ENCODE data around the gene RRP7A.
"Not testable (repeated sequence)": the region's sequence is repeated elsewhere in the genome, so short reads cannot be mapped to it uniquely, and the experiment has no call there.

The RRP7A gene

DNA sequence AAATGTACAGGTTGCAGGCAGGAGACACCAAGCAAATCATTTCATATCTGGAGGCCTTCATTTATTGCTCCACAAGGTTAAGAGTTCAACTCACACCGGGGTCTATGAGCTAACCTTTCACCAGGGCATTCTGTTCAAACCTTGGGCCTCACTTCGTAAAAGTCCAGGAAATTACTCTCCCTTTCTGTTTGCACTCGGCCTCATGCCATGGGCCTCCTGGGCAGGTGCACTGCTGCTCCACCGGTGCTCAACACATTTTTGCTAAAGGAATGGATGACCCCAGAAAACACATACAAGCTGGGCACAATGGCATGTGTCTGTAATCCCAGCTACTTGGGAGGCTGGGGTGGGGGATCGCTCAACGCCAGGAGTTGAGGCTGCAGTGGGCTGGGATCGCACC is 16.6 kb upstream of the RRP7A start:
- DNase-seq (ENCODE audit: low read depth): no peak

DNA sequence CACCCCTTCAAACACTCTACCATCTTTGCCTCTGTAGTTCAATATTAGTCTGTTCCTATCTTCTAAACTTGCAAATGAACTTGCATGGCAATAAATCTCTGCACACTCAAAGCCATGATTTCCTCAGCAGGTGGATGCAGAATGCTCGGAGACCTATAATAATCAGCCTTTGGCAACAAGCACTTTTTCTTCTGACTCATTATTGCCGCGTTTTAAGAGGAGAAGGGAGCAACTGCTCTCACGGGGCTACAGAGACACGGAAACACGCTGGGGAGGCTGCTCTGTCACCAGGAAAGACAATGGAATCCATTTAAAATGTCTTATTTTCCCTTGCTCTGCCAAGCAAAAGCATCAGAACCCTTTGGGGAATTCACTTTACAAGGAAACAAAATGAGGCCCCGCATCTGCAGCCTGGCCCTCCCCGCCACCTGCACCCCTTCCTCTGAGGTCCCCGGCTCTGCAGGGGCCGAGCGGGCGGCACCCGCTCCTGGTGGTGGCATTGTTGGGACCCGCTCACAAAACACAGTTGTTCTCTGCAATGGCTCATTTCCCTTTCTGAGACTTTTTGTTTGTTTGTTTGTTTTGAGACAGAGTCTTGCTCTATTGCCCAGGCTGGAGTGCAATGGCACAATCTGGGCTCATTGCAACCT is 15.6 kb upstream of the RRP7A start:
- DNase-seq (ENCODE audit: low read depth): not testable (repeated sequence)

DNA sequence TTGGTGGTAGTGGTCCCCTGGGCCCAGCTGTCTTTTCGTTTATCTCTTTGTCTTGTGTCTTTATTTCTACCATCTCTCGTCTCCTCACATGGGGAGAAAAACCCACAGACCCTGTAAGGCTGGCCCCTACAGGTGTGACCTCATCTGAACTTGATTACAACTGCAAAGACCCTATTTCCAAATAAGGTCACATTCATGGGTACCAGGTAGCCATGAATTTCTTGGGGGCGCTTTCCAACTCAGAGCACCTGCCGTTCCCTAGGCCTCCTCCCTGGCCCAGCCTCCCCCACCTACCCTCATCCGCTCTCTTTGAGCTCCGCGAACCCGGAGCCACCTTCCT is 14.0 kb upstream of the RRP7A start:
- no peak for DNase-seq (ENCODE audit: low read depth)

DNA sequence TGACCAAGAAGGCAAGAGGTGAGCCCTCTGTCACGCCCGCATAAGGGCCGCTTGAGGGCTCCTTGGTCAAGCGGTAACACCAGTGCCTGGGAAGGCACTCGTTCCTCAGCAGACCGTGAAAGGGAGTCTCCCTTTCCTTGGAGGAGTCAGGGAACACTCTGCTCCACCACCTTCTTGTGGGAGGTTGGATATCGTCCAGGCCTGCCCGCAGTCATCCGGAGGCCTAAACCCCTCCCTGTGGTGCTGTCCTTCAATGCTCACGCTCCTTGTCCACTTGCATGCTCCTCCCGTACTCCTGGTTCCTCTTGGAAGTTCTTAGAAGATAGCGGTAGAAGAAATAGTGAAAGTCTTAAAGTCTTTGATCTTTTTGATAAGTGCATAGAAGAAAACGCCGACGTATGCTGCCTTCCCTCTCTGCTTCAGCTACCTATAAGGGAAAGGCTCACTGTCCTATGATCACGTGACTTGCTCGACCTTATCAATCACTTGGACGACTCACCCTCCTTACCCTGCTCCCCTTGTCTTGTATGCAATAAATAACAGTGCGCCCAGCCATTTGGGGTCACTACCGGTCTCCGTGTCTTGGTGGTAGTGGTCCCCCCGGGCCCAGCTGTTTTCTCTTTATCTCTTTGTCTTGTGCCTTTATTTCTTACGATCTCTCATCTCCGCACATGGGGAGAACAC is 11.9 kb upstream of the RRP7A start:
- not testable (repeated sequence) for DNase-seq (ENCODE audit: low read depth)

- DNase-seq (ENCODE audit: low read depth): not testable (repeated sequence)
These were observed 9.8 kb upstream of the RRP7A start for GRCh38 chr22:42529435-42529834.

DNA sequence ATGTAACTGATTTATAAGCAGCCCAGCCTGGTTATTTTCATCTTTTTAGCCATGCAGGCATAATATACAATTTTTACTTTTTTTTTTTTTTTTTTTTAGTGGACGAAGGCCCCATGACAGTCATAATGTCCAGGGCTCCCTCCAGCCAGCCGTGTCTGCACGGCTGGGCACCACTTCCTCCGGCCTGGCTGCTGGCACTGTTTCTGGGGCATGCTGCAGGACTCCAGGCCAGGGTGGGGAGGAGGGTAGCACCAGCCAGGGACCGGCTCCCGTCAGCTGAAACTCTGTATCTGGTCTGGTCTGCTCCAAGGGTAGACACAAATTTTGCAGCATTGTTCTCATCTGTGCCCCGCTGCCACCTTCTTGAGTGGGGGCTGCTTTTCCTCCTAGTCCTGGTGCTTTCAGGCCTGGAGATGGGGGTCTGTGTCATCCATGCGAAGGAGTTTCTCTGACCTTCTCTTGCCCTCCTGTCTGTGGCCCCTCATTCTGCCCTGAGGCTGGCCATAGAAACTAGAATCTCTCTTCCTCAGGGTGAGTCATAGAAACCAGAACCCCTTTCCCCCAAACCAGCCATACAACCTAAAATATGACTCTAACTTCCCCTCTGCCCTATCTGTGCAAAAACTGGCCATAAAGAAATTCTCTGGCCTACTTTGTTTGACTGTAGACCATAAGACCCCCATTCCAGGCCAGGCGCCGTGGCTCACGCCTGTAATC is 9.2 kb upstream of the RRP7A start:
- DNase-seq (ENCODE audit: low read depth): no peak

DNA sequence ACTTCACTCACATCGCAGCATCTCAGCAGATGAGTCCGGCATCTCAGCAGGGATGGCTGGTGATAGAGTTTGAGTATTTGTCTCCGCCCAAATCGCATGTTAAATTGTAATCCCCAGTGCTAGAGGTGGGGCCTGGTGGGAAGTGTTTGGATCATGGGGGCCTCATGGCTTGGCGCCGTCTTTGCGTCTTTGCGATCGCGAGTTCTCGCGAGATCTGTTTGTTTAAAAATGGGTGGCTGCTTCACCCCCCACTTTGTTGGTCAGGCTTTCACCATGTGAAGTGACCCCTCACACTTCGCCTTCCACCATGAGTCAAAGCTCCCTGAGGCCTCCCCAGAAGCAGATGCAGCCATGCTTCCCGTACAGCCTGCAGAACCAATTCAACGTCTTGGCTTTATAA is 3.0 kb upstream of the RRP7A start:
- no peak for DNase-seq (ENCODE audit: low read depth)

DNA sequence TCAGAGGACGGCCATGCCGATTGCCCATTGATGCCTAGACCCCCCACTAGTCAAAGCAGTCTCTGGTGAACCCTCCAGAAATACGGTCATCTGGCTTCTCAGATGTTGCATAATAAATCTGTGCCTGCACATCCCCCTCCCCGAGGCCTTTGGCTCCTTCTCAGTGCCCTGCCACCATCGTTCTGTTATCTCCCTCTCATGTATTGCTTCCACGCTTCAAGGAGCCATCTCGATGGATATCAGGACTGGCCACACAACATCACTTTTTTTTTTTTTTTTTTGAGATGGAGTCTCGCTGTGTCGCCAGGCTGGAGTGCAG is 1.6 kb upstream of the RRP7A start:
- DNase-seq (ENCODE audit: low read depth): no peak

DNA sequence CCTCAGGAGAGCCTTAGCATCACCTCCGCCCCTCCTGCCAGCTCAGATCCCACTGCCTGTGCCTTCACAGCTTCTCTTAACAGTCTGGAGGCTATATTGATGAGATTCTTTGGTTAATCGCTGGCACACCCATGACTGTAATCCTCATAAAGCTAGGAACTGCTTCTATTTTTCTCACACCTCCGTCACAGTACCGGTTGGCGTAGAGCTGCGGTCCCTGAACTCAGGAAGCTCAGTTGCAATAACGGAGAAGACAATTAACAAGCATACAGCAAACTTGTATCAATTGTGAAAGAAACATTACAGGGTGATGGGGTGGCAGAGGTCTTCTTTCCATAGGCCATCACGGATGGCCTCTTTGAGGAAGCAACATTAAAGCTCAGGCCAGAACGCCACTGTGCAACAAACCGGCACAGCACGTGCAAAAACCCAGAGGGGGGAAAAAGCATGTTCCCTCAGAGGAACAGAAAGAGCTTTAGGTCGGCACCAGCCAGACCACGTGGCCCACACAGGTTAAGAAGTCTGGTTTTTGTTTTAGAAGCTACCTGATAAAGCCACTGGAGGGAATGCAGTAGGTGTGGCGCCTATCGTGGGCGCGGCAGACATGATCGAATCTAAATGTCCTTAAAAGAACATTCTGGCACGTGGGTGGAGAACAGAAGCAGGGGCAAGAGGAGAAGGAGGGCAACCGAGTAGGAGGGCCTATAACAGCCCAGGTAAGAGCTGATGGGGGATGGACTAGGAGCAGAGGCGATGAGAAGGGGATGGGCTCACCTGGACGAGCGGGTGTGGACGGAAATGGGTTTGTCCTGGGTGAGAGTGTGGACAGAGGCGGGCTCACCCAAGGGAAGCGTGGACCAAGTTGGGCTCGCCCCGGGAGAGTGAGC is 715 bp downstream of the RRP7A start:
- DNase-seq (ENCODE audit: low read depth): not testable (repeated sequence)

DNA sequence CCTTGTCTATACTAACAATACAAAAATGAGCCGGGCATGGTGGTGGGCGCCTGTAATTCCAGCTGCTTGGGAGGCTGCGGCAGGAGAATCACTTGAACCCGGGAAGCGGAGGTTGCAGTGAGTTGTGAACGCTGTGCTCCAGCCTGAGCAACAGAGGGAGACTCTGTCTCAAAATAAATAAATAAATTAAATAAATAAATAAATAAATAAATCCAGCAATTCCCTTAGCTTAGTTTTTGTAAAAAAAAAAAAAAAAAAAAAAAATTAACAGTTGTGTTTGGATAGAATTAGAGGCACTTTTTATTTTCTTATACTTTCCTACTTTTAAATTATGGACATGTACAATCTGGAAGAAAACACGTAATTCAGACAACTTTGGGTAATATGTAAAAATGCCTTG is 2.5 kb downstream of the RRP7A start:
- DNase-seq (ENCODE audit: low read depth): not testable (repeated sequence)

GRCh38 chr22:42515896-42516295 is 3.7 kb downstream of the RRP7A start:
- no peak for DNase-seq (ENCODE audit: low read depth)

GRCh38 chr22:42515304-42515703 is 4.3 kb downstream of the RRP7A start:
- DNase-seq (ENCODE audit: low read depth): not testable (repeated sequence)

DNA sequence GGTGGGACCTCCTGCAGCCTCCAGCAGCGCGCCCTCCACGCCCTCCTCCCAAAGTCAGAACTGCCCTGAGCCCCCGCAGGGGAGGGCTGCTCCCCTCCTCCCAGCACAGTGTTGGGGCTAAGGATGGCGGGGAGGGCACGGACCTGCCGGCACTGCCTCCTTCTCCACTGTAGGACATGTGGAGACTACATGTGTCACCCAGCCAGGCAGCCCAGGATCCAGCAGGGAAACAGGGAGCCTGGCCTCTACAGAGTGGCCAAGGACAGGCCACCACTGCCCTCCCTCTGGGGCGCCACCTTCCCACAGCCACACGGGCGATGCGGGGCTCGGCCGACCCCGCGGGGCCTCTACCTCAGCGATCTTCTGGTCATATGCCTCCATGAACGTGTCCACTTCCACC is 5.3 kb downstream of the RRP7A start:
- not testable (repeated sequence) for DNase-seq (ENCODE audit: low read depth)

GRCh38 chr22:42512273-42512990 is 7.2 kb downstream of the RRP7A start:
- not testable (repeated sequence) for DNase-seq (ENCODE audit: low read depth)

DNA sequence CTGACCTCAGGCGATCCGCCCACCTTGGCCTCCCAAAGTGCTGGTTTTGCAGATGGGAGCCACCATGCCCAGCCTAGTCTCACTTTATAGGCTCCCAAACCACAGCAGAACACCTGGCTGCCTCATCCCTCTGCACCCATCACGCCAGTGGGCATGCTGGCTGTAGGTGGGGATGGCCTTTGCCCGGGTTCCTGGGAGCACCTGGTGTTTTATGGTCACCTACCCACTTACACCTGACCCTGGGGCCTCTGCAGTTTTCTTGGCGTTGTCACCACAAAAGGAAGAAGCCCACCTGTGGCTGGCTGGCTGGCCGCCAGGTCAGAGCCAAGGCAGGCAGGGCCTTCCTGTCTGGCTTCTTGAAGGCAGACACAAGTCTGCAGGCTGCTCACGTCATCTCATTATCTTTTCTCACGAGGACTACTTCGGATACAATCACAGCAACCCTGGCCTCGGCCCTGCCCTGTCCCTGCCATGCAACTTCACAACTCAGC is 8.2 kb downstream of the RRP7A start:
- no peak for DNase-seq (ENCODE audit: low read depth)

- DNase-seq (ENCODE audit: low read depth): no peak
These were observed 10.0 kb downstream of the RRP7A start for GRCh38 chr22:42509548-42509947.

DNA sequence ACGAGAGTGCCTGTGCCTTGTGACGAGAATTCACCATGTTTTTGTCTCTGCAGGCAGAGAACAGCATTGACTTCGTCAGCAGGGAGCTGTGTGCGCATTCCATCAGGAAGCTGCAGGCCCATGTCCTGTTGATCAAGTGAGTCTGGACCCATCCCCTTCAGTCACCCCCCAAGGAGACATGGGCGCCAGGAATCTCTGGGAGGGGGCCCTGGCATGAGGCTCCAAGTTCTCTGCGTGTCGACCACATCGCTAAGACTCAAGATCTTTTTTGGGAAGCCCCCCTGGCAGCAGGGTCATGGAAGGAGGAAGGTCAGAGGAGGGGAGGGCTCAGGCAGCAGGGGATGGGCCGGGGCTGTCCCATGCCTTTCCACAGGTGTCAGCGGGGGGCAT is 10.6 kb downstream of the RRP7A start:
- DNase-seq (ENCODE audit: low read depth): not testable (repeated sequence)

GRCh38 chr22:42508327-42508974 is 11.1 kb downstream of the RRP7A start:
- DNase-seq (ENCODE audit: low read depth): not testable (repeated sequence)

GRCh38 chr22:42500836-42501179 is 18.8 kb downstream of the RRP7A start:
- no peak for DNase-seq (ENCODE audit: low read depth)

DNA sequence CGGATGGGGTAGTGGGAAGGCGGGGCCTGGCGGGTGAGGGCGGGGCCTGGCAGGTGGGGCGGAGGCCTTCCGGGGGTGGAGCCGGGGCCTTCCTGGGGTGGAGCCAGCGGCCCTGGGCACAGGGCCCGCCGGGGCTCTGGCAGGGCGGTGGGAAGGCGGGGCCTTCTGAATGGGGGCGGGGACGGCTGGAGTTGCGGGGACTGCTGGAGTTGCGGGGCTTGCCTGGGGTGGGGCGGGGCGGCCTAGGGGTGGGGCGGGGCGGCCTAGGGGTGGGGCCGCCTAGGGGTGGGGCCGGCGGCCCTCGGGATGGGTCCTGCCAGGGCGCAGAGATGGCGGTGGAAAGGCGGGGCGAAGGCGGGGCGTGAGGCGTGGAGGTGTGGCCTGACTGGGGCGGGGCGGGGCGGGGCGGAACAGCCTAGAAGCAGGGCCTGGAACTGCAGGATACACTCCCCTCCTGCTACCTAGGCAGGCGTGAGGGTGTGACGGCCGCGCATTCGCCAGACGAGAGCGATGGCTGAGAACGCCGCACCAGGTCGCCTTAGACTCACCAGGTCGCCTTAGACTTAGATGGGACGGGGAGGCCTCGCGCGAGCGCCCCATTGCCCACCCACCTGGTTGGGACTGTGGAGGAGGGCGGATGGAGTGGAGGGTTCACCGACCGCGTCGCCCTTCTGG is 19.3 kb downstream of the RRP7A start:
- peak; percentile 11 for DNase-seq (ENCODE audit: low read depth)

DNA sequence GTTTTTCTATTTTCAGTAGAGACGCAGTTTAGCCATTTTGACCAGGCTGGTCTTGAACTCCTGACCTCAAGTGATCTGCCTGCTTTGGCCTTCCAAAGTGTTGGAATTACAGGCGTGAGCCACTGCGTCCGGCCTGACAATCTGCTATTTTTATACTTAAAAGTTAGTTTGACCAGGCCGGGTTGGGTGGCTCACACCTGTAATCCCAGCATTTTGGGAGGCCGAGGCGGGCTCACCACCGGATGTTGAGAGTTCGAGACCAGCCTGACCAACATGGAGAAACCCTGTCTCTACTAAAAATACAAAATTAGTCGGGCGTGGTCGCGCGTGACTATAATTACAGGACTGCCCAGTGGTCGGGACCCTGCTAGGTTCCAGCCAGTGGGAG is 19.8 kb downstream of the RRP7A start:
- not testable (repeated sequence) for DNase-seq (ENCODE audit: low read depth)
